Measurements from ENCODE around the gene ADAMTSL3. TPM values are rescaled to one million over a fixed set of nuclear protein-coding genes. Genes with fewer than 3 reads are reported as not detected.

Gene ADAMTSL3
- total RNA-seq (2014; rRNA removed; shearing (Covaris generic)), result not detected in 2 replicates

GRCh38 chr15:83653639-83654378, at the start of gene ADAMTSL3:
TSS of gene ADAMTSL3 (plus strand) at chr15:83654123. CDS start at chr15:83655762, 1,639 bp downstream.
- peak; percentile 24 for DNase-seq (ENCODE audit: low read depth)

GRCh38 chr15:83604549-83604948, 49.4 kb upstream of the ADAMTSL3 start:
- no peak for DNase-seq (ENCODE audit: low read depth)

- no peak for DNase-seq (ENCODE audit: low read depth)
Measured at GRCh38 chr15:83605111-83605945, 48.6 kb upstream of the ADAMTSL3 start.

GRCh38 chr15:83610132-83610531, 43.8 kb upstream of the ADAMTSL3 start:
- DNase-seq (ENCODE audit: low read depth), result no peak

- no peak for DNase-seq (ENCODE audit: low read depth)
Measured at GRCh38 chr15:83610901-83611685, 42.8 kb upstream of the ADAMTSL3 start.

- DNase-seq (ENCODE audit: low read depth), result peak; percentile 10
Measured at GRCh38 chr15:83612226-83612625, 41.7 kb upstream of the ADAMTSL3 start.

- DNase-seq (ENCODE audit: low read depth), result no peak
Measured at GRCh38 chr15:83612898-83613635, 40.9 kb upstream of the ADAMTSL3 start.

GRCh38 chr15:83613714-83614113, 40.2 kb upstream of the ADAMTSL3 start:
- DNase-seq (ENCODE audit: low read depth), result peak; percentile 17

- DNase-seq (ENCODE audit: low read depth), result no peak
Measured at GRCh38 chr15:83616840-83617239, 37.1 kb upstream of the ADAMTSL3 start.

GRCh38 chr15:83626171-83626802, 27.6 kb upstream of the ADAMTSL3 start:
- DNase-seq (ENCODE audit: low read depth), result no peak

GRCh38 chr15:83631534-83631933, 22.4 kb upstream of the ADAMTSL3 start:
- DNase-seq (ENCODE audit: low read depth), result no peak

- no peak for DNase-seq (ENCODE audit: low read depth)
Measured at GRCh38 chr15:83643201-83643600, 10.7 kb upstream of the ADAMTSL3 start.

GRCh38 chr15:83644439-83644838, 9.5 kb upstream of the ADAMTSL3 start:
- DNase-seq (ENCODE audit: low read depth), result no peak

- DNase-seq (ENCODE audit: low read depth), result no peak
Measured at GRCh38 chr15:83650831-83651230, 3.1 kb upstream of the ADAMTSL3 start.

- DNase-seq (ENCODE audit: low read depth), result no peak
Measured at GRCh38 chr15:83651541-83651940, 2.4 kb upstream of the ADAMTSL3 start.

GRCh38 chr15:83652626-83653204, 1.2 kb upstream of the ADAMTSL3 start:
- DNase-seq (ENCODE audit: low read depth), result no peak

GRCh38 chr15:83653288-83653638, 660 bp upstream of the ADAMTSL3 start:
- no peak for DNase-seq (ENCODE audit: low read depth)

- DNase-seq (ENCODE audit: low read depth), result no peak
Measured at GRCh38 chr15:83654379-83655236, 685 bp downstream of the ADAMTSL3 start.

- DNase-seq (ENCODE audit: low read depth), result no peak
Measured at GRCh38 chr15:83655237-83655616, 1.3 kb downstream of the ADAMTSL3 start.

GRCh38 chr15:83656192-83656591, 2.3 kb downstream of the ADAMTSL3 start:
- DNase-seq (ENCODE audit: low read depth), result no peak

Data from RPMI7951 (cell line).